ENCODE results near the gene COL5A3.
A peak's percentile ranks its signal among the peaks of the same experiment; 100 is the strongest.

COL5A3 gene

GRCh38 chr19:9914001-9914314 is 96.3 kb downstream of the COL5A3 start:
- no peak overlapping the region for H2AFZ ChIP-seq (ENCODE audit: low read length)
- H3K27me3 ChIP-seq (ENCODE audit: insufficient read depth, low read length) = no peaks in the 10 kb centered on the region
- H3K4me2 ChIP-seq (ENCODE audit: low read length) = peak overlapping the region; percentile 90
- H3K4me1 ChIP-seq (ENCODE audit: insufficient read depth, low read length, severe bottlenecking) = peaks cover 9% of the 10 kb centered on the region
- no peak overlapping the region; the same call in 1 of the 2 replicates for H3K9ac ChIP-seq (ENCODE audit: low read length)
- TF ChIP-seq CTCF (IDR thresholded peaks at IDR 0.05; ENCODE audit: low read length) (no peak), EZH2 (IDR thresholded peaks at IDR 0.05; ENCODE audit: borderline replicate concordance, low read length) (no peak)
- H3F3A ChIP-seq (ENCODE audit: insufficient read depth, low read length) = no peaks in the 10 kb centered on the region
- H3K79me2 ChIP-seq (ENCODE audit: insufficient read depth, low read length) = no peaks in the 10 kb centered on the region
- H3K36me3 ChIP-seq (ENCODE audit: insufficient read depth, low read length) = no peaks in the 10 kb centered on the region
- H3K27ac ChIP-seq (ENCODE audit: low read depth, low read length, poor library complexity, severe bottlenecking) = no peak overlapping the region
- no peaks in the 10 kb centered on the region for H4K20me1 ChIP-seq (ENCODE audit: insufficient read depth, low read length)
- peak overlapping the region; percentile 60 for H3K4me3 ChIP-seq (ENCODE audit: low read depth, low read length, poor library complexity, severe bottlenecking)
- H3K9me2 ChIP-seq (ENCODE audit: low read depth, low read length) = no peaks in the 10 kb centered on the region
- no peaks in the 10 kb centered on the region for H3K9me3 ChIP-seq (ENCODE audit: low read length)

GRCh38 chr19:9913237-9914000 is 96.9 kb downstream of the COL5A3 start:
- no peaks in the 10 kb centered on the region for H3K9me3 ChIP-seq (ENCODE audit: low read length)
- peaks cover 9% of the 10 kb centered on the region for H3K4me1 ChIP-seq (ENCODE audit: insufficient read depth, low read length, severe bottlenecking)
- H2AFZ ChIP-seq (ENCODE audit: low read length) = no peak overlapping the region
- no peaks in the 10 kb centered on the region for H3K9me2 ChIP-seq (ENCODE audit: low read depth, low read length)
- no peaks in the 10 kb centered on the region for H3K36me3 ChIP-seq (ENCODE audit: insufficient read depth, low read length)
- H3K4me3 ChIP-seq (ENCODE audit: low read depth, low read length, poor library complexity, severe bottlenecking) = no peak overlapping the region
- H3K79me2 ChIP-seq (ENCODE audit: insufficient read depth, low read length) = no peaks in the 10 kb centered on the region
- no peaks in the 10 kb centered on the region for H4K20me1 ChIP-seq (ENCODE audit: insufficient read depth, low read length)
- H3F3A ChIP-seq (ENCODE audit: insufficient read depth, low read length) = no peaks in the 10 kb centered on the region
- no peaks in the 10 kb centered on the region for H3K27me3 ChIP-seq (ENCODE audit: insufficient read depth, low read length)
- no peak overlapping the region for H3K27ac ChIP-seq (ENCODE audit: low read depth, low read length, poor library complexity, severe bottlenecking)
- no peak overlapping the region for H3K4me2 ChIP-seq (ENCODE audit: low read length)
- H3K9ac ChIP-seq (ENCODE audit: low read length) = no peak overlapping the region
- TF ChIP-seq CTCF (IDR thresholded peaks at IDR 0.05; ENCODE audit: low read length) (no peak), EZH2 (IDR thresholded peaks at IDR 0.05; ENCODE audit: borderline replicate concordance, low read length) (no peak)

- H2AFZ ChIP-seq (ENCODE audit: low read length) = no peak overlapping the region
- no peak overlapping the region for H3K27ac ChIP-seq (ENCODE audit: low read depth, low read length, poor library complexity, severe bottlenecking)
- H3K4me1 ChIP-seq (ENCODE audit: insufficient read depth, low read length, severe bottlenecking) = peaks cover 9% of the 10 kb centered on the region
- no peak overlapping the region for H3K4me2 ChIP-seq (ENCODE audit: low read length)
- H3K9me2 ChIP-seq (ENCODE audit: low read depth, low read length) = no peaks in the 10 kb centered on the region
- H3K79me2 ChIP-seq (ENCODE audit: insufficient read depth, low read length) = no peaks in the 10 kb centered on the region
- no peak overlapping the region for H3K9ac ChIP-seq (ENCODE audit: low read length)
- H4K20me1 ChIP-seq (ENCODE audit: insufficient read depth, low read length) = no peaks in the 10 kb centered on the region
- H3K36me3 ChIP-seq (ENCODE audit: insufficient read depth, low read length) = no peaks in the 10 kb centered on the region
- no peaks in the 10 kb centered on the region for H3F3A ChIP-seq (ENCODE audit: insufficient read depth, low read length)
- H3K27me3 ChIP-seq (ENCODE audit: insufficient read depth, low read length) = no peaks in the 10 kb centered on the region
- H3K4me3 ChIP-seq (ENCODE audit: low read depth, low read length, poor library complexity, severe bottlenecking) = no peak overlapping the region
- no peaks in the 10 kb centered on the region for H3K9me3 ChIP-seq (ENCODE audit: low read length)
- TF ChIP-seq CTCF (IDR thresholded peaks at IDR 0.05; ENCODE audit: low read length) (no peak), EZH2 (IDR thresholded peaks at IDR 0.05; ENCODE audit: borderline replicate concordance, low read length) (no peak)
These were observed 97.6 kb downstream of the COL5A3 start for GRCh38 chr19:9912551-9913236.
